Stimulated activated CD4-positive, alpha-beta T cell treated with anti-CD3 and anti-CD28 coated beads, TNF-alpha, amount 100 ng/mL, for 1 hour (primary cell): Measurements from ENCODE around the gene FGD5.

ENCODE experiments used
- DNase-seq, 3 donors: peaks; one replicate each; pipeline ENCODE4 v3.0.0-alpha.2; 2020; ENCODE audit warnings: low read depth in 3 of 3, low spot score in 1 of 3

FGD5 gene, protein sequence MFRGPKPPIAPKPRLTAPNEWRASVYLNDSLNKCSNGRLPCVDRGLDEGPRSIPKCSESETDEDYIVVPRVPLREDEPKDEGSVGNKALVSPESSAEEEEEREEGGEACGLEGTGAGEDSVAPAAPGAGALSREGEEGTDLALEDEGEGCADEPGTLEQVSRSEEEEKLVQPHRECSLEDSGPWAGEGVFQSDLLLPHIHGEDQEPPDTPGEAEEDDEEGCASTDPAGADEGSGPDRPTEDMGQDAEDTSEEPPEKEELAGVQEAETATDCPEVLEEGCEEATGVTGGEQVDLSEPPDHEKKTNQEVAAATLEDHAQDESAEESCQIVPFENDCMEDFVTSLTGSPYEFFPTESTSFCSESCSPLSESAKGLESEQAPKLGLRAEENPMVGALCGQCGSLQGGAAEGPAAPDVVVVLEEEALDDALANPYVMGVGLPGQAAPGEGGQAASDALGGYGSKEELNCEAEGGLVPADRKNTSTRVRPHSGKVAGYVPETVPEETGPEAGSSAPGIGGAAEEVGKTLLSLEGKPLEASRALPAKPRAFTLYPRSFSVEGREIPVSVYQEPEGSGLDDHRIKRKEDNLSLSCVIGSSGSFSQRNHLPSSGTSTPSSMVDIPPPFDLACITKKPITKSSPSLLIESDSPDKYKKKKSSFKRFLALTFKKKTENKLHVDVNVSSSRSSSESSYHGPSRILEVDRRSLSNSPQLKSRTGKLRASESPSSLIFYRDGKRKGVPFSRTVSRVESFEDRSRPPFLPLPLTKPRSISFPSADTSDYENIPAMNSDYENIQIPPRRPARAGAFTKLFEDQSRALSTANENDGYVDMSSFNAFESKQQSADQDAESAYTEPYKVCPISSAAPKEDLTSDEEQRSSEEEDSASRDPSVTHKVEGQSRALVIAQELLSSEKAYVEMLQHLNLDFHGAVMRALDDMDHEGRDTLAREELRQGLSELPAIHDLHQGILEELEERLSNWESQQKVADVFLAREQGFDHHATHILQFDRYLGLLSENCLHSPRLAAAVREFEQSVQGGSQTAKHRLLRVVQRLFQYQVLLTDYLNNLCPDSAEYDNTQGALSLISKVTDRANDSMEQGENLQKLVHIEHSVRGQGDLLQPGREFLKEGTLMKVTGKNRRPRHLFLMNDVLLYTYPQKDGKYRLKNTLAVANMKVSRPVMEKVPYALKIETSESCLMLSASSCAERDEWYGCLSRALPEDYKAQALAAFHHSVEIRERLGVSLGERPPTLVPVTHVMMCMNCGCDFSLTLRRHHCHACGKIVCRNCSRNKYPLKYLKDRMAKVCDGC (N-terminal part only)

DNA sequence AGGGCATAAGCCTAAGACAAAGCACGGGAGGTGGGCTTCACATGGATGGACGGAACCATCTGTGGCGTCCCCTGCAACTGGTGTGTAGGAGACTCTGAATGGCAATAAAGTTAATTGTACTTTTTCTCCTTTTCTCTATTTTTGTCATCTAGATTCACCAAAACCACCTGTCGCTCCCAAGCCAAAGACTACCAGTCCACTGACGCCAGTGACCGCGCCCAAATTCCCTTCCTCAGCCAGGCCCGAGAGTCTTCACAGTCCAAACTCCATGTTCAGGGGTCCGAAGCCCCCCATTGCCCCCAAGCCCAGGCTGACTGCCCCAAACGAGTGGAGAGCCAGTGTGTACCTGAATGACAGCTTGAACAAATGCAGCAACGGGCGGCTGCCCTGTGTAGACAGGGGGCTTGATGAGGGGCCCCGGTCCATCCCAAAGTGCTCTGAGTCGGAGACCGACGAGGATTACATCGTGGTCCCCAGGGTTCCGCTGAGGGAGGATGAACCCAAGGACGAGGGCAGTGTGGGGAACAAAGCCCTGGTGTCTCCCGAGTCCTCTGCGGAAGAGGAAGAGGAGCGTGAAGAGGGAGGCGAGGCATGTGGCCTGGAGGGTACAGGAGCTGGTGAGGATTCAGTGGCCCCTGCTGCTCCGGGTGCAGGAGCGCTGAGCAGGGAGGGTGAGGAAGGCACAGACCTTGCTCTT, at the start of gene FGD5:
FGD5 (plus strand) TSS at position 159 of the 697 bp plus-strand sequence; CDS start at position 269, 110 bp downstream.
- DNase-seq = no peak

DNA sequence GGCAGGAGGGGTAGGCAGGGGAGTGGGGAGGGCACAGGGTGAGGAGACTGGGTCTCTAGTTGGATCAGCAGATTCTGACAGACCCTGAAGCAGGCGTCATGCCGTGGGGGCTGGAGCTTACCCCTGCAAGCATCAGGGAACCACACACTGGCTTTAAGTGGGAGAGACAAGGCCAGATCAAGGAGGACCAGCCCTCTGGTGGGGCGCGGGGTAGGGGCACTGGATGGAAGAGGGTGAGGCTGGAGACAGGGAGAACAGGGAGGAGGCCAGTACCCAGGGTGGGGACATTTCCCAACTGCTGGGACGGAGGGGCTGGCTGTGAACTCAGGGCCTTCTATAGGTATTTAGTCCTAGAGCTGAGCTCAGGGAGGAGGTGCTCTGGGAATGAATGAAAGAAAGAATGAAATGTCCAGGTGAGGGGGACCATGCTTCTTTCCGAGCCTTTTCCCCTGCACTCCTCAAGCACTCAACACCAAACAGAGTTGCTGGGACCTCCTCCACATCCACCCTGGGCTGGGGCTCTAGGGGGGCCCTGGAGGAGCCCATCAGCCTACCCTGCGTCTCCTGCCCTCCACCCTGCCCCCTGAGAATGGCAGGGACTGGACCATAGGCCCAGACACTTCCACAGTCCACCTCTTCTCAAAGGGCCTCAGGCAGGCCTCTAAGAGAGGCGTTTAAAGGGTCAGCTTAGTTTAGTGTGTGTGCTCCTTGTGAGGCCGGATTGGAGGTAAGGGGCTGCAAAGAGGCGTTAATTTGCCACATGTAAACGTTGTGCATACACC, 49.0 kb upstream of the FGD5 start:
- no peak for DNase-seq

DNA sequence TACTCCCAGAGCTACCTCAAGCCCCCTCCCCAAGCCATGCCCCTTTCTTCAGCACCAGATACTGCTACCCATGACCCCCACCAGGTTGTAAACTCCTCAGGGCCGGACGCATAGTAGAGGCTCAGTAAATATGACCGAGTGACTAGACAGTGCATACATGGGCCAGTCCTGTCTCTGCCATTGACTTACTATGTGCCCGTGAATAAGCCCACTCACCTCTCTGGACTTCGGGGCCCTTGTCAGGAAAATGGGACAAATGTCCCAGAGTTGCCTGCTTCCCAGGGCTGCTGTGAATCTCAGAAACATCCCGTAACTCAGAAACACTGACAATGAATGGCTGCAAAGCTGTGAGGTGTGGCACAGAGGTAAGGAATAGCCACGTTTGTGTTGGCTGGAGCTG, 48.2 kb upstream of the FGD5 start:
- no peak for DNase-seq

DNA sequence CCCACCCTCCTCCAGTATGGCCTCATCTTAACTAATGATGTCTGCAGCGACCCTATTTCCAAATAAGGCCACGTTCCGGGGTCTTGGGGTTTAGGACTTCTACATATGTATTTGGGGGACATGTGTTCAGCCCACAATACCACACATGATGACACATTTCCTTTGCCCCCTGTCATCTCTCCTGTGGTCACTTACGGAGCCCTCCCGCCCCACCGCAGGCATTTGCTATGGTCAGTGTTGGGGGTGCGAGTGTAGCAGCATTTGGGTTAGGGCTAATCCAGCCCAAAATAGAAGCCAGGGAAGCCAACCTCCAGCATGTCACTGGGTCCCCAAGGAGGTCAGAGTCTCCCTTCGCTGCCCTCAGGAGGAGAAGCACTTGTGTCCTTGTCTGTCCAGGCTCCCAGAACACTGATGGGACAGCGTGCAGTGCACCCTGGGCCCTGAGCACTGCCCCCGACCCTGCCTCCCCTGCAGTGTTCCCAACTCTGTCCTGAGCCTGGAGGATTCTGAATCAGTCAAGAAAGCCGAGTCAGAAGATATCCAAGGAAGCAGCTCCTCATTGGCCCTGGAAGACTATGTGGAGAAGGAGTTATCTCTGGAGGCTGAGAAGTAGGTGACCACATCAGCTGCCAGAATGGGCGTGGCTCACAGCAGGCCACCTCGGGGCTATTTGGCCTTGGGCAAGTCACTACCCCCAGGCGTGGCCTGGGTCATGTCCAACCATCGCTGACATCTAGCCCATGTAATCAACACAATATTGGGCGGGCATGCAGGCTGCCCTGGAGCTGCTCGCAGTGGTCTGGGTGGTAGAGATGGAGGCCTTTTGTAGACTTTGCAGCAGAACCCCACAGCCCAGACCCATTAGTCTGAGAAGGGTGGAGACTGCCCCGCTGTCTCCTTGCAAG, 46.9 kb upstream of the FGD5 start:
- DNase-seq = no peak

DNA sequence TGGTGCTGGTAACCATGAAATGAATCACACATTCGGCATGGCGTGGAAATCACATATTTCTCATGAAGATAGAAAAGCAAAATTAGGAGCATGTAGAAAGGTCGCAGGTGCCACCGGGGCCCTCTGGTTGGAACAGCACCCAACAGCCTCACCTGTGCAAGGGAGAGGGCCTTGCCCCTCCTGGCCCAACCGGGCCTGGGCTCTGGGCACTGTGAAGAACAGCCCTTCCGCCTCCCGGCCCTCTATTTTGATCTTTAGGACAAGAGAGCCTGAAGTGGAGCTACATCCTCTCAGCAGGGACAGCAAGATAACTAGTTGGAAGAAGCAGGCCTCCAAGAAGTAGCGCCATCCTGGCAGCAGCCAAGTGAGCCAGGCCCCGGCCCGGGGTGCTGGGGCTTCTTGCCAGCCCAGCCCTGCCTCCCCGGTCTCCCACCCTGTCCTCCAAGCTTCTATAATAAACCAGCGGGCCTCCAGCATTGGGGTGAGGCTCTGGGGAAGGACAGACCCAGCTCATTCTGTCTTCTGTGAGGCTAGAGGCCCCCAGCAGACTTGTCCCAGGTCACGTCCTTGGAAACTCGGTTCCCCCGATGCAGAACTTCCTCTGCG, 46.1 kb upstream of the FGD5 start:
- DNase-seq = no peak

DNA sequence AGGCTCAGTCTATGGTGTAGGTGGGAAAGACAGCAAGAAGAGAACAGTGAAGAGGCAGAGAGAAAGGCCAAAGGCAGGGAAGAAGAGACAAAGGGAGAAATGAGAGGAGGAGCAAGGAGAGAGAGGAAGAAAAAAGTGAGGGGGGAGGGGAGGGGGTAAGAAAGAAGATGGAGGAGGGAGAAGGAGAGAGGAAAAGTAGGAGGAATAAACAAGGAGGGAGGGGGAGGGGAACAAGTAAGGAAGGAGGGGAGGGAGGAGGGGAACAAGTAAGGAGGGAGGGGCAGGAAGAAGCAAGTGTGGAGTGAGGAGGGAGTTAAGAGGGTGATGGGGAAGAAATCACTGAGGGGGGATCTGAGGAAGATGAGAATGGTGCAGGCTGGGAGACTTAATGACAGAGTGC, 45.5 kb upstream of the FGD5 start:
- no peak for DNase-seq

DNA sequence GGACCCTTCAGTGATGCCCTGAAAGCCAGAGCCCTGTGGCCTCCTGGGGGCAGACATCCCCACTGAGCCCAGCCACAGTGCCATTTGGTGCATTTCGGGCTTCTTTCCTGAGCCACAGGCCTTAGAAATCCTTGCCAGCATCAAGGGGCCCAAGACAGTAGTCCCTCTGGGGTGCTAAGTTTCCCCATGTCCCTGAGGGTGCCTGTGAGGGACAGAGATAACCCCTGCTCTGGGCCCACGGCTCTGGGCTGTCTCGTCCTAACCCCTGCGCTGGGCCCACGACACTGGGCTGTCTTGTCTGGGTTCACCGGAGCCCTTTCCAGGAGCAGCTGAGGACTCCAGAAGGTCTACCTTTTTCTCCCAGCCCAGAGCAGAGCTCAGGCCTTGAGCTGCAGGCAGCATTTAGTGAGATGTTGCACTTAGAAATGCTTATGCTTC, 45.1 kb upstream of the FGD5 start:
- DNase-seq = no peak

DNA sequence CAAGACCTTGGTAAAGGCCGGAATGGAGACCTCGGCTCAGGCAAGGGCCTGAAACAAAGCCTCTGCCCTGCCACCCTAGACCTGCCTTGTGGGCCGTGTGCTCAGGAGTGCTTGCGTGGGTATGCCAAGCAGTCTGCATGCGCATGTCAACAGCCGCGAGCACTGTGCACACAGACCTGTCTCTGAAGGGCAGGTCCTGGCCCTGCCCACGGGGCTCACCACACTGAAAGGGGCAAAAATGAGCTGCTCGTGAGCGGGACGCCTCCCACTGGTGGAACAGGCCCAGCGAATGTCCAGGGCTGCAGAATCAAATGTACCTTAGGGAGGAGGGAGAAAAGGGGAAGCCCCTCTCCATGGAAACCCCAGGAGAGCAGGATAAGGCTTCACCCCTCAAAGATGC, 44.3 kb upstream of the FGD5 start:
- no peak for DNase-seq

DNA sequence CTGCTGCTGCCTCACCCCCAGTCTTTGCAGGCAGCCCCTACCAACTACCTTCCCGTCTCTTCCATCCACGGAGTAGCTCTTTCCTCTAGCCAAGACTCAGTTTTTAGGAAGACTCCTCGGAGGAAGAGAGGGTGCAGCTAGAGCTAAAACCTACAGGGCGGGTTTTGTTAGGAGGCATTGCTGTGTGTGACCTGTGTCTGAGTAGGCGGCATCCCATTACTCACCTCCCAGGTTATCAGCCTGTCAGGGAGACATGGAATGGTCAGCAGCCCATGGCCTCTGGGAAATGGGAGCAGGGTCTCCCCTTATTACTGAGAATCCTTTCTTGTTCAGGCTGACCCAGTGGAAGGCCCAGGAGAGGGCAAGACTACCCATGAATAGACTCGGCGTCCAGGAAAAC, 43.8 kb upstream of the FGD5 start:
- no peak for DNase-seq

DNA sequence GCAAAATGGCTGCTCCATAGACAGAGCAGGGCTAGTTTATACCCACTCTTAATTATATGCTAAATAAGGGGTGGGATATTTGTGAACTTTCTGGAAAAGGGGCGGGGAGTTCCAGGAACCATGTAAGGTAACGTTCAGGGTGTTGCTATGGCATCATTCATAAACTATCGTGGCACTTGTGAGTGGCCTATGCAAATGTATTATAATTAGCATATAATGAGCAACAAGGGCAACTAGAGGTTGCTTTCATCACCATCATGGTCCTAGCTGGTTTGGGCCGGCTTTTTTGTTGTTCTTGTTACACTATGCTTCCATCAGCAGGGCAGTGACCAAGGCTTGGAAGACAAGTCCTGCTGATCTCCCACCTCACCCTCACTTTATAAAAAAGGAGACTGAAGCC, 43.2 kb upstream of the FGD5 start:
- no peak for DNase-seq

DNA sequence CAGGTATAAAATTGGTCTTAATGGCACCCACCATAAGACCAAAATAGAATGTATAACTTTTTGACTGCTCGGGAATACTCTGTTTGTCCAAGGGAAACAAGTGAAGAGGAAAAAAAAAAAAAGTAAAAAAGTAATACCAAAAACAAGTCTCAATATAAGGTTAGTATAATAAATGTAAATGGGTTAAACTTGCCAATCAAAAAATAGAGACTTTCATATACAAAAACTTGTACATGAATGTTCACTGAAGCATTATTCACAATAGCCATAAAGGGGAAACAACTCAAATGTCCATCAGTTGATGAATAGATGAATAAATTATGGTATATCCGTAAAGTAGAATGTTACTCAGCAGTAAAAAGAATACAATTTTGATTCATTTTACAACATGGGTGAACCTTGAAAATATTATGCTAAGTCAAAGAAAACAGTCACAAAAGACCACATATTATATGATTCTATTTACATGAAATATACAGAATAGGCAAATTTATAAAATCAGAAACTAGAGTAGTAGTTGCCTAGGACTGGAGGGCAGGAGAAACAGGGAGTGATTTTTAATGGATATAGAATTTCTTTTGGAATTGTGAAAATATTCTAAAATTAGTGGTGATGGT, 39.6 kb upstream of the FGD5 start:
- no peak for DNase-seq

DNA sequence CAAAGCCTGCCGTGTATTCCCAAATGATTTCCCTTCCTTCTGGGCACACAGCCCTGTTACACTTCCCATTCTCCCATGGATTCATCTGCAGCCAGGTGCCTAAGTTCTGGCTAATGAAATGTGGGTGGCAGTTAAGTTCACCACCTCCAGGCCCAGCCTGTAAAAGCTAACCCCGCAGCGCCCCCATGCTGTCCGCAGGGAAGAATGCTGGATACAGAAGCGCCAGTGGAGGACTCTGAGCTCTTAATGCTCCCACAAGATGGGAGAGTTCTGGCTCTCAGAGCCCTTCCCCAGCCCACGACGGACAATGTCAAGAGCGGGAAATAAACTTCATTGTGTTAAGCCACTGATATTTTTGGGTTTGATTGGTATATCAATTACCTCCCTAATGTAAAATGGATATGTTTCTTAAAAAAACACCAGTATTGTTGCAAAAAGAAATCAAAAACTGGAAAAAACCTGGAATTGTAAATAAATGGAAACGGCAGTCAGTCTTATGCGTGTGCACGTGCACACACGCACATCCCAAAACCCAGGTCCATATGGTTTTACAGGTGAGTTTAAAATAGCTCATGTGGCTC, 37.7 kb upstream of the FGD5 start:
- DNase-seq = no peak

DNA sequence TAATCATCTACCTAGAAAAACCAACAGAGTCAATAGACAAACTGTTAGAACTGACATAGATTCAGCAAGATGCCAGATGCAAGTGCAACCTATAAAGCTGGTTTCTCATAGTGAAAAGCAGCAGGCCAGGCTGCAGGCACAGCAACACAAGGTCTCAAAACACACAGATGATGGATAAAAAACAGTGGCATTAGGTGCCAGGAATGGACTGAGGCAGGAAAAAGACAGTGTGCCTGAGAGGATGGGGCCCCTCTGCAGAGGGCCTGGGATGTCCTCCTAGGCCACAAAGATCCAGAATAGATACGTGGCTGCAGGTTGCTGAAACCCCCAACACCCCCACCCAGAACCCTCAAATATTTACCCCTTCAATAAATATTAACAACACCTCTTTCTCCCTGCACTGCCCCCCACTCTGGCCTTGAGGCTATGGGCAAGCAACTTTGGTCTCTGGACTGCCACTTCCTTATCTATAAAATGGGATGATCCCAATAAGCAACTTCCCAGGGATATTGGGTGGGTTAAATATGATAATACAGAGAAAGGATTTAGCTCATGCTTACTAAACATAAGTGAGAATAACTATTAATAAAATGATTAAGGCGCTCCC, 35.2 kb upstream of the FGD5 start:
- DNase-seq = no peak

DNA sequence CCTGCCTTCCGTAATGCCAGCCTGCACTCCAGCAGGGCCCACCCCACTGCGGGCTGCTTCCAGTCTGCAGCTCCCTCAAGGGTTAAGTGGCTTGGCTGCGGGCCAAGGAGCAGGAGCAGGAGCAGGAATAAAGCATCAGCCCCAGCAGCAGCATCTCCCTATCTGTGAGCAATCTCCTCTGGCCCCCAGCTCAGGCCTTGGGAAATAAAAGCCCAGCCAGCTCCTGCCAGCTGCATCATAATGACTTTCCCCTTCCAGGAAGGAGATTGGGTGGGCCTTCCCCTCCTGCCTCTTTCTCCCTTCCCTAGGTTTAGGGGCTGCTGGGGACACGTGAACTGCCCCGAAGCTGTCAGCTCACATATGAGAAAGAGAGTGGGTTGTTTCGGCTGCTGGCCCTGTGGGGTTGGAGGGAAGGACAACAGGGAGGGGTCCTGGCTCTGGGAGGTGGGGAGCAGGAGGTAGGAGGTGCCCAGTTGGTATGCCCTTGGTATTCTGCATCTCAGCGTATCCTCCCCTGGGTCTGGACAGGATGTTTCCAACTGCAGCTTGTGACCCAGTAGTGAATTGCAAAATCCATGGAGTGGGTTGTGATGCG, 34.6 kb upstream of the FGD5 start:
- DNase-seq = no peak

DNA sequence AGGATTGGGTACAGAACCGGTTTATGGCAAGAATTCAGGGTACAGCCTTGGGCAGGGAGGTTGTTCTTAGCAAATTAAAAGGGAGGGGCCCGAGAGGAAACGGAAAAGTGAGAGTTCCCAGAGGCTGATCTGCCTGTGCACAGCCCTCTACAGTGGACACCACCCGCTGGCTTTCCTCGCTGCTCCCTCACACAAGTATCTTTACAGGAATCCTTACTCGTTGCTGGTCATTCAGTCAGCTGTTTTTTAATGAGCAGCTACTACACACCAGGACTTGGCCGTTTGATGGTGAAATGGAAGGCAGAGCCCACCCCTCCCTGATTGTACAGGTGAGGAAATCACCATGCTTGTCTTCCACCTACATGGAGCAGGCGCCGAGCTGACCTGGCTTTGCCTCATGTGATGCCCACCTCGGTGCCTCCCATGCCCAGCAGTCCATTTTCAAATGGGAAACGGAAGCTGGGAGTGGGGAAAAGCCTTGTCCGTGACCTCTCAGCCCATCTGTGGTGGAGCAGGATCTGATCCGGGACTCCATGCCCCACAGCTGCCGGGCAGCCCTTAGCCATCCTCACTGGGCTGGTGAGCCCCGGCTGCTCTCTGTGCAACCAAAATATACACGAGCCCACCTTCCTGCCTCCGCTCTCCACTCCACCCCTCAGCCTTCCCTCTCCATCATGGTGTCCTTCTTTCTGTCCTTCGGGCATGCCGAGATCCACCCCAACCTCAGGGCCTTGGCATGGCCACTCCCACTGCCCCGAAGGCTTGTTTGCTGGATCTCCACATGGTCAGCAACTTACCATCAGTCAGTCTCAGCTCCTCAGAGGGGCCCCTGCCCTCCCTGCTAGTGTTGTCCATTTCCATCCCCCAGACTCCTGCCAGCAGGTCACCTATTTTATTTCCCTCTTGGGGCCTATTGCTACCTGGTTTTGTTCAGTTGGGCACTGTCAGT, 33.3 kb upstream of the FGD5 start:
- DNase-seq = no peak

DNA sequence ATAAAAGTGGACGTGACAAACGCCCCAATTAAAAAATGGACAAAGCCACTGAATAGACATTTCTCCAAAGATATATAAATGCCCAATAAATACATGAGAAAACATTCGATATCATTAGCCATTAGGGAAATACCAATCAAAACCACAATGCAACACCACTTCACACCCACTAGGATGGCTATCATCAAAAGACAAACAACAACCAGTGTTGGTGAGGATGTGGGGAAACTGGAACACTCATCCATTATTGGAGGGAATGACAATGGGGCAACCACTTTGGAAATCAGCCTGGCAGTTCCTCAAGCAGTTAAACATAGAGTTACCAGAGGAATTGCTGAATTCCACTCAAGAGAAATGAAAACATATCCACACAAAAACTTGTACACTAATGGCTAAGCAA, 32.4 kb upstream of the FGD5 start:
- DNase-seq = no peak
